Measurements from ENCODE around the gene TRHDE.

GRCh38 chr12:72406111-72406510 lies 133.9 kb downstream of the TRHDE start:
- TF ChIP-seq CTCF (IDR thresholded peaks at IDR 0.05) (no peak), SIN3A (IDR thresholded peaks at IDR 0.05; ENCODE audit: borderline replicate concordance, insufficient read depth, low read depth, low read length) (no peak)

Measured in Panc1 (cell line).